NCI-H2227 treated with DMSO at 0.1 percent for 48 hours (cell line): Measurements from ENCODE around the gene SCARB1.

Experiments
- DNase-seq: peaks from one replicate; lab custom pipeline; 2025; lab: John Stamatoyannopoulos, UW

SCARB1 gene

DNA sequence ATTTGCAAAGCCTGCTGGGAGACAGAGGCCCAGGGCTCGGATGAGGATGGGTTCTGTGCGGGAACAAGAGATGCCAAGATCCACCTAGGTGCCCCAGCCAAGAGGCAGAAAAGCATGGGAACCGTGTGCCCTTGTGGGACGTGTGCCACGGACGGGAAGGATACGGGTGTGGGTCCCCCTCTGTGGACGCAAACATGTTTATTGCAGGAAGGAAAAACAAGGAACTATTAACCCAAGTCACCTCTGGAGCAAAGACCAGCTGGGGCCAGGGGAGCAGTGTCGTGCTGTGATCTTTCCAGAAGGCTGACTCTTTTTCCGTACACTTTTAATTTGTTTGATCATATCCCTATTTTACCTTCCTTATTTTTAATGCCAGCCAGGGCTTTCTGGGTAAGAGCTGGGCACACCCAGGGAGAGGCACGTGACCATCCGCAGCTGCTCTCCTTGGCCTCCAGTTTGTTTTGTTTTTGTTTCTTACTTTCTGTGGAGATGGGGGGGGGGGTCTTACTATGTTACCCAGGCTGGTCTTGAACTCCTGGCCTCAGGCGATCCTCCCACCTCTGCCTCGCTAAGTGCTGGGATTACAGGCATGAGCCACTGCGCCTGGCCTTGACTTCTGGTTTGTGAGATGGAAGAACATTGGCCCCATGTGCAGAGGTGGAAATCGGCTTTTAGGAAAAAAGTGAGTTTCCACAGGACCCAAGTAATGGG is 20.7 kb downstream of the SCARB1 start:
- no peak for DNase-seq

DNA sequence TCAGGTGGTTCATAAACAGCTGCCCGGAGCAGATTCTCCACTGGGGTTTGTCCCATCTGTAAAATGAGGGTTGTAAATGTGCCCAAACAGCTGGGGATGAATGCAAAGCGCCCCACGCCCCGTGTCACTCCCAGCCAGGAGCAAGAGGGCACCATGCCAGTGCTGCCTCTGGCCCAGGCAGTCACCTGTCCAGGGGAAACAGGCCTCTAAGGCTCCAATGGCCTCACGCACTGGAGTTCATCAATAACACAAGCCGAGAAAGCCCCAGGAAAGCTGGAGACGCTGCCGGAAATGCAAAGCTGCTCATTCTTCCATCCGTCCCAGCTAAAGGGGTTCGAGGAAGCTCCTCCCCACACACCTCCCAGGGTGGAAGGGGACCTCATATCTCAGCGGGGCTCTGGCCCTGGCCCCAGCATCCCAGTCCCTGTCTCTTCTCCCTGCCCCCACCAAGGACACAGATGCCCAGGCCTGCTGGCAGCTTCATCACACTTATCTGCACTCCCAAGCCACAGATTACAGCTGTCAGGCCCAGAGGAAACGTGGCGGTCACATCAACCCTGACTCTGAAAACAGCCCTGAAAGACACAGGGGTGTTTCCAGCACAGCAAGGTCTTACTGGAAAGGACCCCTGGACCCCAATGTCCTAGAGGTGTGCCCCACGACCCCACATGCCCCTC is 21.5 kb downstream of the SCARB1 start:
- DNase-seq: no peak

DNA sequence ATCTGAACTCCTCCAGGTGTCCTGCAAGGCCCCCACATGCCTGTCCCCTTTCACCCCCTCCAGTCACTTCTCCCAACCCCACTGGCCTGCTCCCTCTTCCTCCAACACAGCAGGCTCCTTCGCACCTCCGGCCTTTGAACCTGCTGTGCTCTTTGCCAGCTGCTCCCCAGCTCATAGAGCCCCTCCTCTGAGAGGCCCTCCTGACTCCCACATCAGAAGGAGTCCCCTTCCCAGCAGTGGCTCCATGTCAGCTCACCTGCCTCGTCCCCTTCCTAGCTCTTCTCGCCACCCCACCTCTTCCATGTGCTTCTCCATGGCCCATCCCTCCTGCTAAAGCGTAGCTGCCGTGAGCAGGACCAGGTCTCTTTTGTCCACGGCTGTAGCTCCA is 22.1 kb downstream of the SCARB1 start:
- no peak for DNase-seq

DNA sequence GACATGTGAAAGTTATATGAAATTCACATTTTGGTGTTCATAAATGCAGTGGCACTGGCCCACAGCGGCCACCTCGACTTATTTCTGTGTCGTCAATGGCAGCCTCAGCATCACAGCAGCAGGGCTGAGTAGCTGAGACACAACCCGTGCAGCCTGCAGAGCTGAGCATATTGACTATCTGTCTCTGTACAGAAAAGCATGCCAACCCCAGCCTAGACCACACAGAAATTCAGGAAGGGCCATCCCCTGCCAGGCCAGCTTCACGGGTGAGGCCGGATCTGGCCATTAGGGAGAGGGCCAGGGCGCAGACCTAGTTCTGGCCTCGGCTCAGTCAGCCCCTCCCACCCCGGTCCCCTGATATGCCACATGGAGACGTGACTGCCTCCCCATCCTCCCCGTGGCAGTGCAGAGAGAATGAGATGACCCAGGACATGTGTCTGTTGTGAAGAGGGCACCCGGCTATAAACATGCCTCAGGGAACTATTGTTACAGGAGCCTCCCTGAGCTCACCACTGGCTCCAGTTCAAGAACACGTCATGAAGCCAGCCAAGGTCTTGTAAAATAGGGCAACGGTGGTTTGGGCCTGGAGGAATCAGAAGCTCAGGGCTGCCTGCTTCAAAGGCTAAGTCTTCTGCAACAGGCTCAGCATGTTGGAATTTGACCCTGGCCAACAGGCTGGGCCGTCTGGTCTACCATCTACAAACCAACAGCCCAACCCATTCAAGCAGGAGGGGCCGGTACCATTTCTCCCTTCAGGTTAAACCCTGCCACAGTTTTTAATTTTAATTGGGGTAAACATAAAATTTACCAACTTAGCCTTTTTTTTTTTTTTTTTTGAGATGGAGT is 25.5 kb downstream of the SCARB1 start:
- DNase-seq: peak; percentile 24

DNA sequence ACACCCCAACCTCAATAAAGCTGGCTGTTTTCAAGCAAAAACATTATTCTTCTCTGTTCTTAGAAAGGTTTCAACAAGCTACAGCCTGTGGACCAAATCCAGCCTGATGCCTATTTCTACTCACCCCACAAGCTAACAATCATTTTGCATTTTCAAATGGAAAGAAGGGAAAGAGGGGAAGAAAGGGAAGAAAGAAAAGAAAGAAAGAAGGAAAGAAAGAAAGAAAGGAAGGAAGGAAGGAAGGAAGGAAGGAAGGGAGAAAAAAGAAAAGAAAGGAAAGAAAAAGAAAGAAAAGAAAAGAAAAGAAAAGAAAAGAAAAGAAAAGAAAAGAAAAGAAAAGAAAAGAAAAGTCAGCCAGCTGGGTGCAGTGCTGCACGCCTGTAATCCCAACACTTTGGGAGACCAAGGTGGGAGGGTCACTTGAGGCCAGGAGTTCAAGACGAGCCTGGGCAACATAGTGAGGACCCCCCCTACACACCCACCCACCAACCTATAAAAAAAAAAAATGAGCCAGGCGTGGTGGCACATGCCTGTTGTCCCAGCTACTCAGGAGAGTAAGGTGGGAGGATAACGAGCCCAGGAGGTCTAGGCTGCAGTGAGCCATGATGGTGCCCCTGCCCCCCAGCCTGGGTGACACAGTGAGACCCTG is 26.3 kb downstream of the SCARB1 start:
- no peak for DNase-seq

DNA sequence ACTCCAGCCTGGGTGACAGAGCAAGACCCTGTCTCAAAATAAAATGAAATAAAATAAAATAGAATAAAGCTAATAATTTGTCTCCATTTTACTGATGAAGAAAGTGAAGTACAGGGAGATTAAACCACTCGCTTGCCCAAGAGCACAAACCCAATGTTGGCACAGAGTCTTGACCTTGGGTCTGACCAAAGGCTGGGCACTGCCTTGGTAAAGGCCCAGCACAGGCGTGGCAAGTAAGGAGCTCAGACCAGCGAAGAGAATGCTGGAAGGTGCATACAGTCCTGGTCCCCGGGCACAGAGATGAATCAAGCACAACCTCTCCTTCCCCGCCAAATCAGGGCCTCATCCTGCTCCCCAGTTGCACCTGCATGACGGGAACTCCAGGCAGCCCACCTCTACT is 26.9 kb downstream of the SCARB1 start:
- no peak for DNase-seq

DNA sequence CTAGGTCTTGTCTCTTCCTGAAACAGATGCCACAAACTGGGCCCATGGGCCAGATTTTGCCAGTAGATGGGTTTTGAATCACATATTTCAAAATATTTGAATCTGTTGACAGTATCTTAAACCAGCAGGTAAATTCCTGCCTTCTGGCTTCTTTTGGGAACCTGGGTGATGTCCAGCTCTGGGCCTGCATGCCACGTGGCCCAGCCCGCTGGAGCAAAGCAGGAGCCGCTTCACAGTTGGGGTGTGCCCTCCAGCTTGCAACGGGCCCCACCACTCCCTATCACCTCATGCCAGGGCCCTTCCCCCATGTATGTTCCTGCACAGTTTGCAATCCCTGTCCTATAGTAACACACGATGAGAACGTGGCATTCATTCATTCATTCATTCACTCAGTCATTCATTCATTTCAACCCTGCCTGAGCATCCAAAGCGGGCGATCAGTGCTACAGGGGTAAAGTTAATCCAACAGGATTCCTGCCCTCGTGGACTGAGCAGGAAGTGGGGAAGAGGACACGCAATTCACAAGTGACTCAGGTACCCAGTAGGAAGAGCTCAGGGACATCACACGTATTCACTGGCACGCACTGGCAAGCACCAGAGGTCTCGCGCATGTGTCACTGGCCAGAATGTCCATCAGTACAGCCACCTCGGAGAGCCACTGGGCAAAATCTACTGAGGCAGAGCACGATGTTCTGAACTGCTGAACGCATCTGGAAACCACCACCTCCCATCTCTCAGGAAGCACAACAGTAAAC is 27.8 kb downstream of the SCARB1 start:
- no peak for DNase-seq

DNA sequence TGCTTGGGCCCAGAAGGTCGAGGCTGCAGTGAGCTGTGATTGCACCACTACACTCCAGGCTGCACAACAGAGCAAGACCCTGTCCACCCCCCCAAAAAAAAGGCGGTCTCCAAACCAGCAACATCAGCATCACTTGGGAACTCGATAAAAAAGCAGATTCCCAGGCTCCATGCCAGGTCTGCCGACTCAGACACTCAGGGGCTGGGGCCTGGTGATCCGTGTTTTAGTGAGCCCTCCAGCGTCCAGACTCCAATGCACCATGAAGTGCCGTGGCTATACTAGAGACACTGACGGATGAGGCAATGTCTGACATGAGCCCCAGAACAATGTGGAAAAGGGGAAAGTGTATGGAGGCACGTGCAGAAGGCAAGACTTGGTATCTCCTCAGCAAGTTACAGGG is 28.8 kb downstream of the SCARB1 start:
- DNase-seq: no peak

DNA sequence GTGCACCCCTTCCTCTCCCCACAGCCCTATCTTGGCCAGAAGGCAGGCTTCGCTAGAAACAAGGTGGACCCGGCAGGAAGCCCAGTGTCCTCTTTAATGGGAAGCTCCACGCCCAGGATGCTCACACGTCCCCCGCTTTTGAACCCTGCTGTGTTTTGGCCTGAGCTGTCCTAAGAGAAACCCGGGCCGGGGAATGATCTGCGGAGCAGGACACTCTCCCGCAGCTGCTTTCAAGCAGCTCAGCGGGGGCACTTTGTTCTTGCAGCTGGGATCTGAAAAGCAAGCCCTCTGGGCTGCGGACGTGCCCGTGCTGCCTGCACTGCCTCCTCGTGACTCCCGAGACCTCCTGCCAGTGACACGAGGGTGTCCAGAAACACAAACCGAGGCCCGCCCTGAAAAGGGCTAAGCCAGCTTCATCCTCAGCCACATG is 30.0 kb downstream of the SCARB1 start:
- DNase-seq: peak; percentile 51

DNA sequence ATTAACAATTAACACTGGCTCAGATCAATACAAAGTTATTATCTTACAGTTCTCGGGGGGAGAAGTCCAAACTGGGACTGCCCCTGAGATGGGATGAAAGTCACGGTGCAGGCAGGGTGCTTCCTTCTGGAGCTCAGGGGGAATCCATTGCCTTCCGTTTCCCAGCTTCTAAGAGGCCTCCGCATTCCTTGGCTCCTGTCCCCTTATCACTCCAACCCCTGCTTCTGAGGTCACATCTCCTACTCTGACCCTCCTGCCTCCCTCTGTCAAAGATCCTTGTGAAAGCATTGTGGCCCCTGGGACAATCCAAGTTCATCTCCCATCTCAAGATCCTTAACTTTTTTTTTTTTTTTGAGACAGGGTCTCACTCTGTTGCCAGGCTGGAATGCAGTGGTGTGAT is 30.8 kb downstream of the SCARB1 start:
- DNase-seq: no peak

DNA sequence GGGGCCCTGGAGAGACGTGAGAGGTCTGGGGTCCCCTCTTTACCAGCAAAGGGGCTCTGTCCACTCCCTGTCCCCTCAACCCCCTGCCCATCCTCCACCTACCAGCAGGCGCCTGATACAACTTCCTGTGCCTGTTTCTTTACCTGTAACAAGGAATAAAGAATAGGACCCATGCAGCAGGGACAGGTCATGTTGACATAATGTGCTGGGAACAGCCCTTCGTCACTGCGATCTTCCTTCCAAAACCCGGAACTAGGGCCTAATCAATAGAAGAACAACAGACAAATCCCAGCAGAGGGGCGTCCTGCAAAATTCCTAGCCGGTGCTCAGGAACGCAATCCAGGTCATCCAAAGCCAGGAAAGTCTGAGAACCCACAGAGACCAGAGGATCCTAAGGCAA is 32.1 kb downstream of the SCARB1 start:
- DNase-seq: no peak

DNA sequence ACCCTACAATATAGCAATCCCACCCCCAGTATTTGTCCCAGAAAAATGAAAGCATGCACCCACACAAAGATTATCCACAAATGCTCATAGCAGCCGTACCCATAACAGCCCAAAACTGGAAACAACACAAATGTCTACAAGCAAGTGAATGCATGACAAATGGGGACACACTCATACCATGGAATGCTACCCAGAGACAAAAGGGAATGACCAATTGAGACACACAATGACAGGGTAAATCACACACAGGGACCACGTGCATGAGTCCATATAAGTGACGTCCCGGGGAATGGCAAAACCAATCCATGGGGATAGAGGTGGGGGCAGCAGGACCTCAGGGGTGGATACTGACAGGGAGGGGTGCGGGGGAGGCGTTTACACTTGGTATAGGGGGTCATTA is 33.4 kb downstream of the SCARB1 start:
- no peak for DNase-seq

DNA sequence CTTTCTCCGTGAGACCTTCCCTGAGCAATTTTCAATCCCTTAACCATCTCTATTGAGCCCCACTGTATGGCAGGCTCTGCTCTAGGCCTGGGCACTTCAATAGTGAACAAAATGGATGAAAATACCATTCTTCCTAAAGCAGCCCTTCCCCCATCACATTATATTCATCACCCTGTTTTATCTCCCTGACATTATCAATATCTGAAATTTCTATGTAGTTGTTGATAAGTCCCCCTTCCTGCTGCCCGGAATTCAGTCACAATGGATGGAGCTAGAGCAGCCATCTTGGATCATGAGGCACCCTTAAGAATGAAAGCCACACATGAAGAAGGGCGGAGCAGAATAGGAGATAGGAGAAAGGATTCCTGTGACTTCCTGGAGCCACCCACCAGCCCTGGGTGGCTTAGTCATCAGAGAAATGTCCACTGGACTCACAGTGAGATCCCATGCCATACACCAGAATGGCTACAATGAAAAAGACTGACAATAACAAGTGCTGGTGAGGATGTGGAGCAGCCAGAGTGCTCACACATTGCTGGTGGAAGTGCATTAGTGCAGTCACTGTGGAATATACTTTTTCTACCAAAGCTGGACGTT is 33.9 kb downstream of the SCARB1 start:
- no peak for DNase-seq

DNA sequence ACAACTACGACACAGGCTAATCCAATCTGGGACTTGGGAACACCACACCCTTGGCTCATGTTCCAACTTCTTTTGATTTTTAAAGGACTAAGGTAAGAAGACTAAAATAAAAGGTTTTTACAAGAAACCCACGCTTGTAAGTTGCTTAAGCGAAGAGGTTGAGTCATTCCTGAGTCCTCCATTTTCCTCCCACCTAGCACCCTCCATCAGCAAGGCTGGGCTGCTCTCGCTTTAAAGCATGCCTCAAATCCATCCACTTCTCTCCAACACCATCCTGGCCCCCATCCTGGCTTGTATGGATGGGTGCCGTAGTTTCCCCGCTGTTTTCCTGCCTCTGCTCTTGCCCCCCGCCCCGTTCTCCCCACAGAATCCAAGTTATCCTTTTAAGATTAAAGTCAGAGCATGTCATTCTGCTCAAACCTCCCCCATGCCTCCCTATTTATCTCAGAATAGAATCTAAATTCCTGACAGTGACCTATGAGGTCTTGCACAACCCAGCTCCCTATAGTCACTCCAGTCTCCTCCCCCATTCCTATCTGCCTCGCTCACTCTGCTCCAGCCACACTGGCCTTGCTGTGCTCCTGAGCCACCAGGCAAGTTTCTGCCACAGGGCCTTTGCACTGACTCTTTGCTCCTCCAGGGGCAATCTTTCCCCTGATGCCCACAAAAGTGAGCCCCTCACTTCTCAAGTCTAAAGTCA is 34.5 kb downstream of the SCARB1 start:
- no peak for DNase-seq

DNA sequence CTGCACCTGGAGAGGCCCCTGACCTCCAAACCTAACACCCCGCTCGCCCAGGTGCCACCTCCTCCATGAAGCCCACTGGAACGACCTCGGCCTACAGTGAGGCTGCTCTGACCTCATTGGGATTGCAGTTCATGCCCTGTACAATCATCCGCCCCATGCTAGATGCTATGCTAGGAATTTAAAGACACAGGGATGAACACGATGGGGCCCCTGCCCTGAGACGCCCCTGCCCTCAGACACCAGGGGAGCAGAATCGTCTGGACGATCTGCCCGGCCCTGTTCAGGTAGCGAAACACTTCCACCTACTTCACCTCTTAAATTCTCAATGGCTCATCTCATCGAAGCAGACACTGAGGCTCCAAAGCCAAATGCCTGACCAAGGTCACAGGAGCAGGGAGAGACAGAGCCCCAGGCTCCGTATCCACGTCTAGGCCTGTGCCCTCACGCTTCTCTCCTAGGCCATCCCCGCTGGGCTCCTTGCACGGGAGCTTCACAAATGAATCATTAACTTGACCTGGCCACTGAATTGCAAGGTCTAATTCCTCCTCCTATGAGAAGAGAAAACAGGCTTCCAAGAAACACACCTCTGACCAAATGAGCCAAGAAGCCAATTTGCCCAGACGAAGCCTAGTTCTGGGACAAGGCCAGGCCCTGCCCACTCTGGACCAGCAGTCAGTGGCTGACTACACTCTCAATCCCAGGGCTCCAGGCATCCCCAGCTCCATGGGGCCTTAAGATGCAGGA is 35.2 kb downstream of the SCARB1 start:
- no peak for DNase-seq

DNA sequence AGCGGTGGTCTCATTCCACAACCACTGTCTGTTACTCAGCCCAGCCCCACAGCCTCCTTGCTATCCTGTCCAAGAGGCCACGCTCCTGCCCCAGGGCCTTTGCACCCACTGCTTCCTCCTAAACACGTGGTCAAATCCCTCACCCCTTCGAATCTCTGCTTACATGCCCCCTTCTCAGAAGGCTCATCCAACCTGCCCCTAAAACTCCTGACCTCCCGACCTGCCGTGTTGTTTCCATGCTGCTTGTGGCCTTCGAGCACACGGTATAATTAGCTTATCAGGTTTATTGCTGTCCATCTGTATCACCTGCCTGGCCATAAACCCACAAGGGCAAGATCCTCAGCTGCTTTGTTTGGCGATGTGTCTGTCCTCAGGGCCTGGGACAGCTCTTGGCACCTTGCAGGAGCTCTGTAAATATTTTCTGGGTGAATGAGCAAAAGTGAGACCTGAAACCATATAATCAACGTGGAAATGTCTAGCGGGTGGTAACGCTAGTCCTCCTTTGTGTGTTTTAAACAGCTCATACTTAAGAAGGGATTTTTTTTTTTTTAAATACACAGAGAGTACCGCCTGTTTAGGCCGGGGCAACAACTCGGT is 36.0 kb downstream of the SCARB1 start:
- peak; percentile 54 for DNase-seq

DNA sequence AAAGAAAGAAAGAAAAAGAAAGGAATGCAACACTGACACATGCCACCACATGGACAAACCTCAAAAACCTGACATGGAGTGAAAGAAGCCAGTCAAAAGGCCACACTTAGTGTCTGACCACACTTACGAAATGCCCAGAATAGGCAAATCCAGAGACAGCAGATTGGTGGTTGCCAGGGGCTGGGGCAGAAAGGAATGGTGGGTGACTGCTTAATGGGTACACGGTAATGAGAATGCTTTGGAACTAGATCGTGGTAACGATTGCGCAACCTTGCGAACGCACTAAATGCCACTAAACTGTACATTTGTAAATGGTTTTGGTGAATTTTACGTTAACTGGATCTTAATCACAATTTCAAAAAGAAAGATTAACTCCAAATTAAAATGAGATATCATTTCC is 39.5 kb downstream of the SCARB1 start:
- no peak for DNase-seq

DNA sequence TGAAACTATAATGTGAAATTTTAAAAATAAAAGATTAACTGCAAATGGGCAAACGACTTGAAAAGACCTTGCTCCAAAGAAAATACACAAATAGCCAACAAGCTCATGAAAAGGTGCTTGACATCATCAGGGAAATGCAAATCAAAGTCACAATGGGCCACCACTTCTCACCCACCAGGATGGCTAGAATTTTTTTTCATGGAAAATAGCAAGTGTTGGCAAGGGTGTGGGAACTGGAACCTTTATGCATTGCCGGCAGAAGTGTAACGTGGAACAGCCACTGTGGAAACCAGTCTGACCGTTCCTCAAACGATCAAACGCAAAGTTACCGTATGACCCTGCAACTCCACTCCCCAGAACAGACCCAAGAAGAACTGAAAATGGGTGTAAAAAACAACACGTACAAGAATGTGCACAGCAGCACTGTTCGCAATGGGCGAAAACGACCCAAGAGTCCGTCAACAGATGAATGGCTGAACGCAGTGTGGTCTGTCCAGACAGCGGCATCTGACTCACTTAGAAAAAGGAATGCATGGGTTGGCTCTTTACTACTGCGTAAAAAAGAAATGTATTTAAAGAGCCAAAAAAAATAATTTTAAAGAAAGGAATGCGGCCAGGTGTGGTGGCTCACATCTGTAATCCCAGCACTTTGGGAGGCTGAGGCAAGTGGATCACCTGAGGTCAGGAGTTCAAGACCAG is 40.2 kb downstream of the SCARB1 start:
- DNase-seq: no peak

DNA sequence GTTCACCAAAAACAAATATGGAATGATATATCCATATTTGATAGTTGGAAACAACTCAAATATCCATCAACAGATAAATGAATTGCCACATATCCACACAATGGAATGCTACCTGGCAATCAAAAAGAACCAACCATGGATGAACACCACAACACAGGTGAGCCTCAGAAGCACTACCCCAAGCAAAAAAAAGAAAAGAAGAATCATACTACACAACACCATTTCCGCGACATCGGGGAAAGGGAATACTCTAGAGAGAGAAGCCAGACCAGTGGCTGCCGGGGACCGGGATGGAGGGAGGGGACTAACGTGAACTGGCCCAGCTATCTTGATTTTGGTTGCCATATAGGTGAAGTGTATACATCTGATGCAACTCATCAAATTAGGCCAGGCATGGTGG is 41.4 kb downstream of the SCARB1 start:
- no peak for DNase-seq
